Peyer's patch (tissue), 4 donors: ENCODE data around the gene TINCR.

ENCODE experiments used
- POLR2A ChIP-seq, 2 donors: fragments of 450-650 bp; IDR thresholded peaks; one replicate each; pipeline ENCODE4 v1.5.1; 2017; ENCODE audit warnings: antibody characterized with exemption in 2 of 2, mild to moderate bottlenecking in 2 of 2, moderate library complexity in 2 of 2
- TF ChIP-seq, protein P1 (sequence below), 6 experiments: fragments of 450-650 bp in 4 of 6; fragments of 200-600 bp in 2 of 6; sonication (generic) in 1 of 6; IDR thresholded peaks; one replicate each; pipeline ENCODE4 v1.5.1; 2017 to 2019; ENCODE audit warnings: antibody characterized with exemption in 6 of 6, mild to moderate bottlenecking in 3 of 6, moderate library complexity in 1 of 6

DNA sequence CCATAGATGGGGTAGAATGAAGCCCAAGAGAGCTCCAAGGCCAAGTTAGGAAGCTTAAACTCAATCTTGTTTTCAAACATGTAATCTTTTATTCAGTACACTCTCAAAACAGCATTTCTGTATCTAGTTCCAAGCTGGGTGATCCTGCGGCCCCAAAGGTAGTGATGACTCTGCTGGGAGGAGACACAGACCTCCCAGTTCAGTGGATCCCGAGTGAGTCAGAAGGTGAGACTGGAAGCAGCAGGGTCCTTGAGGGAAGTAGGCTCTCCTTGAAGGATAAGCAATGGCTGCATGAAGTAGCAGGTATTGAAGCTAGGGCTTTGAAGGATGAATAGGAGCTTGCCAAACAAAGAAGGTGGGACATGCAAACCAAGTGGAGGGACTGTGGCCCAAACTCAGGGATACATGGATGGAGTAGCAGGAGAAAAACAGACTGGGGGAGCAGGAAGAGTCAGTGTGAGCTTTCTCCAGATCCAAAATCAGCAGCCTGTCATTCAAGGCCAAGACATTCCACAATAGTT is 9.6 kb downstream of the TINCR start:
- TF ChIP-seq, protein P1, sequence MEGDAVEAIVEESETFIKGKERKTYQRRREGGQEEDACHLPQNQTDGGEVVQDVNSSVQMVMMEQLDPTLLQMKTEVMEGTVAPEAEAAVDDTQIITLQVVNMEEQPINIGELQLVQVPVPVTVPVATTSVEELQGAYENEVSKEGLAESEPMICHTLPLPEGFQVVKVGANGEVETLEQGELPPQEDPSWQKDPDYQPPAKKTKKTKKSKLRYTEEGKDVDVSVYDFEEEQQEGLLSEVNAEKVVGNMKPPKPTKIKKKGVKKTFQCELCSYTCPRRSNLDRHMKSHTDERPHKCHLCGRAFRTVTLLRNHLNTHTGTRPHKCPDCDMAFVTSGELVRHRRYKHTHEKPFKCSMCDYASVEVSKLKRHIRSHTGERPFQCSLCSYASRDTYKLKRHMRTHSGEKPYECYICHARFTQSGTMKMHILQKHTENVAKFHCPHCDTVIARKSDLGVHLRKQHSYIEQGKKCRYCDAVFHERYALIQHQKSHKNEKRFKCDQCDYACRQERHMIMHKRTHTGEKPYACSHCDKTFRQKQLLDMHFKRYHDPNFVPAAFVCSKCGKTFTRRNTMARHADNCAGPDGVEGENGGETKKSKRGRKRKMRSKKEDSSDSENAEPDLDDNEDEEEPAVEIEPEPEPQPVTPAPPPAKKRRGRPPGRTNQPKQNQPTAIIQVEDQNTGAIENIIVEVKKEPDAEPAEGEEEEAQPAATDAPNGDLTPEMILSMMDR (IDR thresholded peaks at IDR 0.05): no peak
- no peak for TF ChIP-seq POLR2A (IDR thresholded peaks at IDR 0.05)
